Omental fat pad (tissue), 4 donors: ENCODE results near the gene CEP135. TPM values are rescaled to one million over a fixed set of nuclear protein-coding genes. Genes with fewer than 3 reads are reported as not detected.

Experiments used
- ATAC-seq: fragments of 150-250 bp; one replicate; pipeline ENCODE4 v1.9.1; 2016; ENCODE audit warnings: mild to moderate bottlenecking, moderate library complexity; ENCODE audit not compliant: low FRiP score
- DNase-seq: peaks from one replicate; pipeline ENCODE4 v3.0.0-alpha.2; 2019; ENCODE audit warnings: low spot score
- CTCF ChIP-seq, 3 donors: fragments of 450-650 bp; IDR thresholded peaks; one replicate each; pipeline ENCODE4 v1.5.1; 2016 to 2017; ENCODE audit warnings: antibody characterized with exemption in 3 of 3, mild to moderate bottlenecking in 3 of 3, moderate library complexity in 2 of 3
- total RNA-seq, 4 donors: library from RNA; depleted of rRNA; stranded (reverse); fragments of >200 nt; gene quantifications; one replicate each; pipeline ENCODE4 v1.1.0, GENCODE V29; 2016

Gene CEP135
- total RNA-seq, 4 donors from 2014 or later = 5.1 to 12.9 (median 8.1) TPM

- DNase-seq = no peak
- no peak for TF ChIP-seq CTCF (IDR thresholded peaks at IDR 0.05)
- no peak for ATAC-seq
Measured at GRCh38 chr4:55907469-55907868, 41.3 kb upstream of the CEP135 start.

- DNase-seq (no peak), ATAC-seq (no peak)
- no peak for TF ChIP-seq CTCF (IDR thresholded peaks at IDR 0.05)
Measured at GRCh38 chr4:55910140-55910539, 38.6 kb upstream of the CEP135 start.

GRCh38 chr4:55912249-55912648 is 36.5 kb upstream of the CEP135 start:
- no peak for DNase-seq

GRCh38 chr4:55920571-55920970 is 28.2 kb upstream of the CEP135 start:
- ATAC-seq (no peak), DNase-seq (no peak)
- TF ChIP-seq CTCF (IDR thresholded peaks at IDR 0.05) = no peak

More at GRCh38 chr4:55912249-55912648, 36.5 kb upstream of the CEP135 start:
- ATAC-seq = no peak
- TF ChIP-seq CTCF (IDR thresholded peaks at IDR 0.05) = no peak

- DNase-seq = no peak
- ATAC-seq = no peak
- no peak for TF ChIP-seq CTCF (IDR thresholded peaks at IDR 0.05)
Measured at GRCh38 chr4:55921093-55921492, 27.7 kb upstream of the CEP135 start.

- DNase-seq (no peak), ATAC-seq (no peak)
- no peak for TF ChIP-seq CTCF (IDR thresholded peaks at IDR 0.05)
Measured at GRCh38 chr4:55925241-55925640, 23.5 kb upstream of the CEP135 start.

- no peak for TF ChIP-seq CTCF (IDR thresholded peaks at IDR 0.05)
- ATAC-seq (no peak), DNase-seq (no peak)
Measured at GRCh38 chr4:55926610-55927009, 22.1 kb upstream of the CEP135 start.
